ENCODE data around the gene MAP3K1.

MAP3K1 gene

GRCh38 chr5:56919942-56920662 lies 104.8 kb downstream of the MAP3K1 start:
- H3K4me3 ChIP-seq (replicated peaks; ENCODE audit: low read depth, low read length): no peak overlapping the region
- TF ChIP-seq, protein P1, sequence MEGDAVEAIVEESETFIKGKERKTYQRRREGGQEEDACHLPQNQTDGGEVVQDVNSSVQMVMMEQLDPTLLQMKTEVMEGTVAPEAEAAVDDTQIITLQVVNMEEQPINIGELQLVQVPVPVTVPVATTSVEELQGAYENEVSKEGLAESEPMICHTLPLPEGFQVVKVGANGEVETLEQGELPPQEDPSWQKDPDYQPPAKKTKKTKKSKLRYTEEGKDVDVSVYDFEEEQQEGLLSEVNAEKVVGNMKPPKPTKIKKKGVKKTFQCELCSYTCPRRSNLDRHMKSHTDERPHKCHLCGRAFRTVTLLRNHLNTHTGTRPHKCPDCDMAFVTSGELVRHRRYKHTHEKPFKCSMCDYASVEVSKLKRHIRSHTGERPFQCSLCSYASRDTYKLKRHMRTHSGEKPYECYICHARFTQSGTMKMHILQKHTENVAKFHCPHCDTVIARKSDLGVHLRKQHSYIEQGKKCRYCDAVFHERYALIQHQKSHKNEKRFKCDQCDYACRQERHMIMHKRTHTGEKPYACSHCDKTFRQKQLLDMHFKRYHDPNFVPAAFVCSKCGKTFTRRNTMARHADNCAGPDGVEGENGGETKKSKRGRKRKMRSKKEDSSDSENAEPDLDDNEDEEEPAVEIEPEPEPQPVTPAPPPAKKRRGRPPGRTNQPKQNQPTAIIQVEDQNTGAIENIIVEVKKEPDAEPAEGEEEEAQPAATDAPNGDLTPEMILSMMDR (IDR thresholded peaks at IDR 0.05; ENCODE audit: low read depth, low read length, missing control alignments): no peak
- no peak for DNase-seq (ENCODE audit: extremely low read depth, low read depth)

- TF ChIP-seq, protein P1 (IDR thresholded peaks at IDR 0.05; ENCODE audit: low read depth, low read length, missing control alignments): no peak
- DNase-seq (ENCODE audit: extremely low read depth, low read depth): no peak
- no peak overlapping the region for H3K4me3 ChIP-seq (replicated peaks; ENCODE audit: low read depth, low read length)
Measured at GRCh38 chr5:56922922-56923321, 107.6 kb downstream of the MAP3K1 start.

DNA sequence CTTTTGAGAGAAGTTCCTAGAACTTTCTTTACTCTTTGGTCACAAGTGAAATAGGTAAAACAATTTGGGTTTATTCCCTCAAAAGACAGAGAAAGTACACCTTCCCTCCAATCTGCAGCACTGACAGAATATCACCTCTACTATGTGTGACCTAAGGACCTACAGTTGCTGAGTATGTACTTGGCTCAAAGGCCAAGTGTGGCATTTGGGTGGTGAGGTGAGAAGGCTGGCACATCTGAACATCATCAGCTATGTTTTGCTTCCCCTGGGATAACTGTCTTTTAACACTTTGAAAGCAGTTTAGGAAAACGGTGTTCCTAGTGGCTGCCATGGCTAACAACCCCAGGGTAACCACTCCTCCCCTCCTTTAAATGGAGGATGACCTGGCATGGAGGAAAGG lies 119.0 kb downstream of the MAP3K1 start:
- TF ChIP-seq, protein P1 (IDR thresholded peaks at IDR 0.05; ENCODE audit: low read depth, low read length, missing control alignments): no peak
- DNase-seq (ENCODE audit: extremely low read depth, low read depth): no peak
- H3K4me3 ChIP-seq (replicated peaks; ENCODE audit: low read depth, low read length): no peak overlapping the region

- DNase-seq (ENCODE audit: extremely low read depth, low read depth): no peak
- TF ChIP-seq, protein P1 (IDR thresholded peaks at IDR 0.05; ENCODE audit: low read depth, low read length, missing control alignments): no peak
- no peak overlapping the region for H3K4me3 ChIP-seq (replicated peaks; ENCODE audit: low read depth, low read length)
Measured at GRCh38 chr5:56938858-56939257, 123.5 kb downstream of the MAP3K1 start.

DNA sequence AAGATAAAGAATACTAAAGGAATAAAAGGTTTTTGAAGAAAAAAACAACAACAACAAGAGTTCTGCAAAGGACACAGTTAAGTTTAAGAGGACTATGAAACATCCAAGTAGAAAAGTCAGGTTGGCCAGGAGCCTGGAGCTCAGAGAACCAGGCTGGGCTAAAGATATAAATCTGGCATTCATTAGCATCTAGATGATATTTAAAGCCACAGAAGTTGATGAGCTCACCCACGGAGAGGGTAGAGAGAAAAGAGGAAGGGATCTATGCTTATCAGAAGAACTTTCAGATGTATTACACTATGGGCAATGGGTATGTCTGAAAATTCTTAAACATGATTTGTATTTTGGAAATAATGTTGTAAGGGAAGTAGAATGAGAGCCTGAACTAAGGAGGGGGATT lies 126.6 kb downstream of the MAP3K1 start:
- DNase-seq (ENCODE audit: extremely low read depth, low read depth): peak; percentile 46
- no peak overlapping the region for H3K4me3 ChIP-seq (replicated peaks; ENCODE audit: low read depth, low read length)
- TF ChIP-seq, protein P1 (IDR thresholded peaks at IDR 0.05; ENCODE audit: low read depth, low read length, missing control alignments): no peak
